HG03097 (cell line): Measurements from ENCODE around the gene GRN.
"Not testable (repeated sequence)": the region's sequence is repeated elsewhere in the genome, so short reads cannot be mapped to it uniquely, and the experiment has no call there.

Source experiments
- ATAC-seq: cut with Tn5 transposase; IDR thresholded peaks from one replicate; pipeline ENCODE4 v1.9.1; 2021; ENCODE audit not compliant: unreplicated experiment, low FRiP score

The GRN gene

GRCh38 chr17:44378171-44378705 lies 33.1 kb downstream of the GRN start:
- ATAC-seq = no peak

- ATAC-seq = no peak
Measured at GRCh38 chr17:44379887-44380286, 34.8 kb downstream of the GRN start.

- ATAC-seq = no peak
Measured at GRCh38 chr17:44380767-44381166, 35.7 kb downstream of the GRN start.

GRCh38 chr17:44381810-44382305 lies 36.8 kb downstream of the GRN start:
- no peak for ATAC-seq

- ATAC-seq = no peak
Measured at GRCh38 chr17:44382917-44383316, 37.8 kb downstream of the GRN start.

- no peak for ATAC-seq
Measured at GRCh38 chr17:44383363-44383762, 38.3 kb downstream of the GRN start.

DNA sequence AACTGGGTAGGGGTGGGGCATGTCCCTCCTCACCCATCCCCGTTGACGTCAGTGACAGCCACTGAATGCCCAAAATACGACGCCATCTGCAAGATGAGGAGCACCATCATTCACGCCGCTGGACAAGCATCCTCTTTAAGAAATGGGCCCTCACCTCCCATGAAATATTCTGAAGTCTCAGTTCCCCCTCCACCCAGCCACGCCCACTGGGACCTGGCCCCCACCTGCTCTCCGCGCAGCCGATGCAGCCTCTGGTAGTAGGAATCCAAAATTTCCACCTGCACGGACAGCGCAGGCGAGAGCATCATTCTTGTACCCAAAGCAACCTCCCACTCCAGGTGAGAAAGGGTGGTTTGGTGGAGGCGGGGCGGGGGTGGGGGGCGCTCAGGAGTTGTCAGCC lies 38.8 kb downstream of the GRN start:
- no peak for ATAC-seq

- no peak for ATAC-seq
Measured at GRCh38 chr17:44384281-44384822, 39.2 kb downstream of the GRN start.

GRCh38 chr17:44384823-44385286 lies 39.8 kb downstream of the GRN start:
- no peak for ATAC-seq

DNA sequence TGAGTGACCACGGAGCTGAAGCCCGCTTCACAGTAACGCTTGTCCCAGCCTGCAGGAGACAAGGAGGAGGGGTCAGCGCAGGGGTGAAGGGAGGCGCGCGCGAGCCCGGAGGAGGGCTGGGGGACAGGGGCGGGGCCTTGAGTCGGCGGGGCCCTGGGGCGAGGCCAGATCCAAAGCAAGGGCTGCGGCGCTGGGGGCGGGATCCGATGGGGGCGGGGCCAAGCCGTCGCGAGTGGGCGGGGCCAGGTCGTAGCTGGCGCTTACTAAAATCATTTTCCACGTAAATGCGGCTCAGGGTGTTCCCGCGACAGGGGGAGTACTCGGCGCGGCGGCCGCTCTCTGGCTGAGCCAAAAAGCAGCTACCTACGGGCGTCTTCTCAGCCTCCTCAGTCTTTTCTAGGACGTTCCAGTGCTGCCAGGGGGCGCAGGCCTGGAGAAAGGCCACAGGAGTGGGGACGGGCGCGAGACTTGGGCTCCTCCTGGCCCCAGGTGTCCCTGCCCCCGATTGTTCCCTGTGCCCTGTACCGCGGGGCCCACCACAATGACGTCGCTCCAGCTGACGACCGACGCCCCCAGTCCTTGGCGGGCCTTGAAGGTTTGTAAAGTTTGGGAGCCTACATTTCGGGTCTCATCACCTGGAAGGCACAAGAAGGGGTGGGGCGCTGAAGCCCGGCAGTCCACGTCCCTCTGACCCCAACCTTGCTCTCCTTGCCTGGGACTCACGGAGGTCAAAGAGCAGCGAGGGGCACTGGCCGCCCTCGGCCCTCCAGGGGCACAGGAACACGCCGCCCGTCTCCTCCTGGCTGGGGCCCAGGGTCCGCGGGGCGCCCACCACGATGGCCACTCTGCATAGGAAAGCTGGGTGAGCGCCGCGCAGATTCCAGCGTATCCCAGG lies 40.4 kb downstream of the GRN start:
- ATAC-seq = no peak

DNA sequence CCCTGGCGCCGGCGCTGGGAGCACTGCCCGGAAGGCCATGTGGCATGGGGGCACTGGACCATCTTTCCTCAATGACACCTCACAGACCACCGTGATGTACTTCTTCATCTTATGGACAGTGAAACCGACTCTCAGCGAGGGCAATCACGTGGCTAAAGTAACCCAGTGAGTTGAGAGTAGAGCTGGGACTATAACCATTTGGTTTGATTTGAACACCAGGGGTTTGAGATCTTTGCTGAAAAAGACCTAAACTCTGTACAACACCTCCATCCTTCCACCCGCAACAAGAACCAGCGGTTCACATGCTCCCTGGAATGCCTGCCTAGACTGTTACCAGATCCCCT lies 41.1 kb downstream of the GRN start:
- no peak for ATAC-seq

DNA sequence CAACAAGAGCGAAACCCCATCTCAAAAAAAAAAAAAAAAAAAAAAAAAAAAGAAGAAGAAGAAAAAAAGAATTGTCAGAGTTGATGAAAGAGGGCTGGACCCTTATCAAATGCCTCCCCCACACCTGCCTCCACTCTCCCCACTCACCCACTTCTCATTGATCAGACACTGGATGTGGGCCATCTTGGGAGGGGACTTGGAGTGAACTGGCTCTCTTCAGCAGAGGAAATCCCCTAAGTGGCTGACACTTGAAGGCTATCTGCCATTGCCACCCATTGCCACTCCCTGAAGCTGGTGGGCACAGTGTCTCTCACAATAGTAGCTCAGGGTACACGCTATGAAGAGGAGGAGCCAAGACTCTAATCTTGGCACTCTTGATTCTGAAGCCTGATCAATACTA lies 42.7 kb downstream of the GRN start:
- no peak for ATAC-seq

- no peak for ATAC-seq
Measured at GRCh38 chr17:44389281-44389680, 44.2 kb downstream of the GRN start, which contains the start of gene ITGA2B. ITGA2B (minus strand) TSS chr17:44389649; CDS start chr17:44389473, 176 bp downstream.

- no peak for ATAC-seq
Measured at GRCh38 chr17:44389723-44390202, 44.7 kb downstream of the GRN start.

DNA sequence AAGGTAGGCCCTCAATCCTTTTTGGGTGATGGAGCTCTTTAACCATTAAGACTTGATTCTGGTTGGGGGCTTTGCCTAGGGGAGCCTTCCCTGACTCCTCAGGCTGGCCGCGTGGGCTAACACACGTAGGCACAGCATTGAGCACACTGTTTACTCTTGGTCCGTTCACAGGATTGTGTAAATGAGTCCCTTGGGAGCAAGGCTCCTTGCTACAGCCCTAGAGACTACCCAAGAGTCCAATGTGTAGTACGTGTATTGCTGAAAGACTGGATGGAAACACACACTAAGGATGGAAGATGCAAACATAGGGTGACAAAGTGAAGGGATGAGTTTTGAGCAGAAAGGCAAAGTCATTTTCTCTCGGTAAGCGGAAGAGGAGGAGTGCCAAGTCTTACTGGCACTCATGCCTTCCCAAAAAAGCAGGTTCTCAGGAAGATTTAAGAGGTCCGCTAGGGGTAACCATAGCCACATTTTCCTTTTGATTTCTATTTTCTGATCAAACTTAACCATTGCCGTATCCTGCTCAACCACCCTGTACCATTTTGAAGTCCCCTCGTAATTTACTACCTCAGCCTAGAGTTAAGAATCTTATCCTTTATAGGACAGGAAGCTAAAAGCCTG lies 45.3 kb downstream of the GRN start:
- ATAC-seq = no peak

DNA sequence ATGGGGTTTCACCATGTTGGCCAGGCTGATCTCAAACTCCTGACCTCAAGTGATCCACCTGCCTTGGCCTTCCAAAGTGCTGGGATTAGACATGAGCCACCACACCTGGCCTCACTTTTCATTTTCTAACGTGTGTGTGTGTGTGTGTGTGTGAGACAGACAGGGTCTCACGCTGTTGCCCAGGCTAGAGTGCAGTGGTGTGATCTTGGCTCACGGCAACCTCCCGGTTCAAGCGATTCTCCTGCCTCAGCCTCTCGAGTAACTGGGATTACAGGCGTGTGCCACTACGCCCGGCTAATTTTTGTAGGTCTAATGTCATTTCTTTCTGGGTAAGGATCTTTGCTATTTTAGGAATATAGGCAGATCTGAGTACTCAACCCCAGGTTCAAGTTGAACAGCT lies 49.0 kb downstream of the GRN start:
- ATAC-seq = not testable (repeated sequence)

DNA sequence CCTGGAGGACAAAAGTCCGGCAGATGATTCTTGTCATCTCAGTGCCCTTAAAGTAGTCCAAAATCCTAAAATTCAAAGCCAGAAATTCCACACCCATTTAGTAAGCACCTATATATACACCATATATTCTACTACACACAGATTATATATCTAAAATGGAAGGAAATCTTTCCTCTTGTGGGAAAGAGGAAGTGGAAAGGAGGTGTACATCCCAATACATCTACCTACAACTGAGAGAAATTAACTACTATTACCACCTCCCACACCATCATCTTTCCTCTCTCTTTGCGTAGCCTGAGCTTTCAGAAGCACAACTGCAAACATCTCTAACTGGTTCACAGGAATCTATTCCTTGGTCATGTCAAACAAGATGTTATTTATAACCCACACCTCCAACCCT lies 49.7 kb downstream of the GRN start:
- no peak for ATAC-seq

GRCh38 chr17:44396946-44397345 lies 51.8 kb downstream of the GRN start:
- ATAC-seq = no peak

DNA sequence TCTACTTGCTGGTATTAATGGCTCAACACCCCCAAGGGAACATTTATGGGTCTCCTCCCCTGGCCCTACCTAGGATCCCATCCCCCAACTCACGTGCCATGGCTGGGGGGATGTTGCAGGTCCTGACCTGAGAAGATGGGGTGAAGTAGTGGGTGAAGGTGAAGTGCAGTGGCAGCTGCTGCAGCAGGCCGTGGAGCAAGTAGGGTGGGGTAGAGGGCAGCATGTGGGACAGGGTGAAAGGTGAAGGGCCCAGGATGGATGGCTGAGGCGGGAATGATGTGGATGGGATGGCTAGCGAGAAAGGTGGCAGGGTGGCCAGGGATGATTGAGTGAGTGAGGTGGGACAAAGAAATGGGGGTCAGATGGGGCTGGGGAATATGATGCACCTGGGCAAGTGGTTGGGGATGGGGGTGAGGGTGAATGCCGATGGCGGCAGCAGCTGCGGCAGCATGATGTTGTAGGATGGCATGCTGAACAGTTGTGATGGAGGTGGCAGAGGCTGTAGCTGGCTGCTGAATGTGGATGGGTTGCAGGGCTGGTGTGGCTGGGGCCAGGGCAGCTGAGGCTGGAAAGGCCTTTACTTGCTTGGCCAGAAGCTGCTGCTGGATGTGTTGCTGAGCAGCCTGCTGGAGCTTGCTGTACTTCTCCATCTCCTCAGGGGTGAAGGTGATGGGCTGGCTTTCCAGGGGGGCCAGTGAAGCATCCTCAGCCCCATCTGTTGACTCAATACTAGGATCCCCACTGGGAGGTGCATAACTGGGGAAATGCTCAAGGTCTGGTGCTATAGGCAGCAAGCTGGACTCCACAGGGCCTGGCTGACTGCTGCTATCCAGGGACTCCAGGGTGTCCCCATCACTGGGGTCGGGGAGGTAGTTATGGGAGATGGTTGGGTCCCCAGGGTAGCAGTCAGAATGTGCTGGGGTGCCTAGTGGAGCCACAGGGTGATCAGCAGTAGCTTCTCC lies 52.7 kb downstream of the GRN start:
- no peak for ATAC-seq
